Breast epithelium (tissue), 3 donors: ENCODE results near the gene HCAR2.
"Not testable (repeated sequence)": the region's sequence is repeated elsewhere in the genome, so short reads cannot be mapped to it uniquely, and the experiment has no call there.

Experiments
- CTCF ChIP-seq, 3 donors: fragments of 450-650 bp; IDR thresholded peaks; one replicate each; pipeline ENCODE4 v1.5.1; 2016 to 2017; ENCODE audit warnings: antibody characterized with exemption in 3 of 3, mild to moderate bottlenecking in 3 of 3, moderate library complexity in 3 of 3
- POLR2AphosphoS5 ChIP-seq, 3 donors: sonication (generic); formaldehyde crosslinking; IDR thresholded peaks; one replicate each; pipeline ENCODE4 v1.6.1; 2017; ENCODE audit warnings: antibody characterized with exemption in 3 of 3

GRCh38 chr12:122750781-122751515 lies 47.8 kb upstream of the HCAR2 start:
- TF ChIP-seq CTCF, POLR2AphosphoS5 (IDR thresholded peaks at IDR 0.05): not testable (repeated sequence)
